Stimulated activated CD8-positive, alpha-beta memory T cell treated with anti-CD3 and anti-CD28 coated beads, Interleukin-15, amount 100 ng/mL, for 24 hours (primary cell): Measurements from ENCODE around the gene MYO15A.

ENCODE experiments used
- DNase-seq: peaks from one replicate; pipeline ENCODE4 v3.0.0-alpha.2; 2020; ENCODE audit warnings: low read depth

Gene MYO15A, protein sequence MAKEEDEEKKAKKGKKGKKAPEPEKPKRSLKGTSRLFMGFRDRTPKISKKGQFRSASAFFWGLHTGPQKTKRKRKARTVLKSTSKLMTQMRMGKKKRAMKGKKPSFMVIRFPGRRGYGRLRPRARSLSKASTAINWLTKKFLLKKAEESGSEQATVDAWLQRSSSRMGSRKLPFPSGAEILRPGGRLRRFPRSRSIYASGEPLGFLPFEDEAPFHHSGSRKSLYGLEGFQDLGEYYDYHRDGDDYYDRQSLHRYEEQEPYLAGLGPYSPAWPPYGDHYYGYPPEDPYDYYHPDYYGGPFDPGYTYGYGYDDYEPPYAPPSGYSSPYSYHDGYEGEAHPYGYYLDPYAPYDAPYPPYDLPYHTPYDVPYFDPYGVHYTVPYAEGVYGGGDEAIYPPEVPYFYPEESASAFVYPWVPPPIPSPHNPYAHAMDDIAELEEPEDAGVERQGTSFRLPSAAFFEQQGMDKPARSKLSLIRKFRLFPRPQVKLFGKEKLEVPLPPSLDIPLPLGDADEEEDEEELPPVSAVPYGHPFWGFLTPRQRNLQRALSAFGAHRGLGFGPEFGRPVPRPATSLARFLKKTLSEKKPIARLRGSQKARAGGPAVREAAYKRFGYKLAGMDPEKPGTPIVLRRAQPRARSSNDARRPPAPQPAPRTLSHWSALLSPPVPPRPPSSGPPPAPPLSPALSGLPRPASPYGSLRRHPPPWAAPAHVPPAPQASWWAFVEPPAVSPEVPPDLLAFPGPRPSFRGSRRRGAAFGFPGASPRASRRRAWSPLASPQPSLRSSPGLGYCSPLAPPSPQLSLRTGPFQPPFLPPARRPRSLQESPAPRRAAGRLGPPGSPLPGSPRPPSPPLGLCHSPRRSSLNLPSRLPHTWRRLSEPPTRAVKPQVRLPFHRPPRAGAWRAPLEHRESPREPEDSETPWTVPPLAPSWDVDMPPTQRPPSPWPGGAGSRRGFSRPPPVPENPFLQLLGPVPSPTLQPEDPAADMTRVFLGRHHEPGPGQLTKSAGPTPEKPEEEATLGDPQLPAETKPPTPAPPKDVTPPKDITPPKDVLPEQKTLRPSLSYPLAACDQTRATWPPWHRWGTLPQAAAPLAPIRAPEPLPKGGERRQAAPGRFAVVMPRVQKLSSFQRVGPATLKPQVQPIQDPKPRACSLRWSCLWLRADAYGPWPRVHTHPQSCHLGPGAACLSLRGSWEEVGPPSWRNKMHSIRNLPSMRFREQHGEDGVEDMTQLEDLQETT (N-terminal part only)

DNA sequence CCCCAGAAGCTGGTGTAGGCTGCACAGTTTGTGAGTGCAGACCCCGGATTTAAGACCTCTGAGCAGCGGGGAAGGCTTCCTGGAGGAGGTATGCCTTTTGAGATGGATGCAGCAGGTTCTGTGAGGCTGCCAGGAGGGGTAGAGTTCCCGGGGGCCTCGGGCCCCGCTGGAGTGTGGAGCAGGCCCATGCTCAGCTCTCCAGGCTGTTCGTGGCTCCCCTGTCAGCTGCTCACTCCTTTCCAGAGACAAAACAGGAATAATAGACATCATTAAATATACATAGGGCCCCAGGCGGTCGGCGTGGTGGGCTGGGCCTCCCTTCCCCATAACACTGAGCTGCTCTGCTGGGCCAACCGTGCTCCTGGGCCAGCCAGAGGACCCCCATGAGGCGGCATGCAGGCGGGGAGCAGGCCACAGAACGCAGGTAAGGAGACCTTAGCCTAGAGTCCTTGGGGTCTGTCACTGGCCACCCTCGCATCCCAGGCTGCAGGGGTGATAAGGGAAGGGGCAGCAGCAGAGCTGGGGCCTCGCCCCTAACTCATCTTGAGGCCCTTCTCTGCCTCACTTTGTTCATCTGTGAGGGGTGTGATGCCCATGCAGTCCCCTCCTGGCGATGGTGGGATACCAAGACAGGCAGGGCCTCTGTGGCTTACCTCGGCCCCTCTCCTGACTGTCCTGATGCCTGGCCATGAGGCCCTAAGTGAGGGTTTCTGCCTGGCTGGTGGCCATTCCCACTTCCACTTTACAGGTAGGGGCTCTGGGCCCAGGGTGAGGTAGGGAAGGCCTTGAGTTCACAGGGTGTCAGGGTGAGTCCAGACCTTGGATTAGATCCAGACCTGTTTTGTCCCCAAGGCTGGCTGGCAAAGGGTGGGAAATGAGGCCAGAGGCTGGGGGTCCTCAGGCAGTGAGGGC is at the start of gene MYO15A:
Gene MYO15A (plus strand): TSS at position 356 of the 912 bp plus-strand sequence. CDS start 10,045 bp downstream, outside the sequence.
- DNase-seq = no peak

DNA sequence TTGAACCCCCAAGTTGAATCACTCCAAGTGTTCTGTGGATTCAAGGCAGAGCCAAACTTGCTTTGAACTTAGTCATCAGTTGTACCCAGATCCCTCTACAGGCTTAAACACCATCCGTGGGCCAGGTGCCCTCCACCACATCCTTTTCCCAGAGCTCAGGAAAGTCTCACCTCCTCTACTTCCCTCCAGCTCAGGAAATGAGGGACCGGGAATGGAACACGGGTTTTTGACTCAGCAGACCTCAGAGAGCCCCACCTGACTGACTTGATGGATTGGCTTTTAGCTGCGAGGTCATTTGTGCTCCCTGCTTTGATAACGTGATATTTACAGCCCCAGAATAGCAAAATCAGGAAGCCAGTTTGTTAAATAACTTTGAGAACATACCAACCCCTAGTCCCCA is 49.3 kb upstream of the MYO15A start:
- DNase-seq = no peak

DNA sequence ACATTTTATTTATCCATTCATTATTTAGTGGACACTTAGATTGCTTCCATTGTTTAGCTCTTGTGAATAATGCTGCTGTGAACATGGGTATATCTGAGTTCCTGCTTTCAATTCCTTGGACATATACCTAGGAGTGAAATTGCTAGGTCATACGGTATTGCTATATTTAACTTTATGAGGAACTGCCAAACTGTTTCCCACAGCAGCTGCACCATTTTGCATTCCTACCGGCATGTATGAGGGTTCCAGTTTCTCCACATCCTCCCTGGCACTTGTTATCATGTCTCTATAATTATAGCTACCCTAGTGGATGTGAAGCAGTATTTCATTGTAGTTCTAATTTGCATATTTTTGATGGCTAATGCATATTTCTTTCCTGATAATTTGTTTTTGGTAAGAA is 44.5 kb upstream of the MYO15A start:
- no peak for DNase-seq

DNA sequence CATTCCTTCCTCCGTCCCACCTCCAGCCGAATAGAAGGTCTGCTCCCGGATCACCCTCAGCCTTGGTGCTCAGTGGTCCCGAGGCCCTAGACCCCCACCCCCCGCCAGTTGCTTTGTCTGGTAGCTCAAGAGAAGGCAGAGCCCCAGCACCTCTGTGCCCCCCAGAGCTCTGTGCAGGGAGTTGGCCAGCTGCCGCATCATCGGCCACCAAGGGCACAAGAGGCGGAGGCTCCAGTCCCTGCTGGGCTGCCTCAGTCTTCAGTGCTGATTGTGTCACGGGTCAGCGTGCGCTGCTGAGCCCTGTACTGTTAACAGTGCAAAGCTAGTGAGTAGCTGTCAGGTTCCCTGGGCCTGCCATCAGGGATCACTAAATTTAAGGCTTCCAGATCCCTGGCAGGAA is 43.0 kb upstream of the MYO15A start:
- DNase-seq = no peak

DNA sequence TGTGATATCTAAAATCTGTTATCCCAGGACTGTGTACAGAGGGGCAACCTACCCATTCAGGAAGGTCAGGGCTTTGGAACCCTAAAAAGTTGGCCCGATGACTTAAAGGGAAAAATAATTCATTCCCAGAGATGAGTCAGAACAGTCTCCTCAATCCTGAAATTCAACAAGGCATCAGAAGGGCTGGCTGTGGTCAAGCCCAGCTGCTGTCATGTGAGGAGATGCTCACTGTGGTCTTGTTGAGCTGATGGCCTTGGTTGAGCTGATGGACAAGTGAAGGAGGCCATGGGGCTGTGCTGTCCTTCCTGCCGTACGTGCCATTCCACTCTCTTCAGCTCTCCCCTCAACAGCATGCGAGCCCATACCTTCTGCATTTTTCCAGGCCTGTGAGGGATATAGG is 41.7 kb upstream of the MYO15A start:
- no peak for DNase-seq

DNA sequence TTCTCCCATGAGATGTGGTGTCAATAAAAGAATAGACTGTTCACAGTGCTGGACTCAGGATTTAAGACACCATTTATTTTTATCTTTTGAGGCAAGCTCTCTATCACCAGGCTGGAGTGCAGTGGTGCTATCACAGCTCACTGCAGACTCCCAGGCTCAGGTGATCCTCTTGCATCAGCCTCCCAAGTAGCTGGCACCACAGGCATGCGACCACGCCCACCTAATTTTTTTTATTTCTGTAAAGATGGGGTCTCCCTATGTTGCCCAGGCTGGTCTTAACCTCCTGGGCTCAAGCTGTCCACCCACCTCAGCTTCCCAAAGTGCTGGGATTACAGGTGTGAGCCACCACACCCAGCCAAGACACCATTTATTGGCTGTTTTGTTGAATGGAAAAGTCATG is 39.5 kb upstream of the MYO15A start:
- DNase-seq = no peak

DNA sequence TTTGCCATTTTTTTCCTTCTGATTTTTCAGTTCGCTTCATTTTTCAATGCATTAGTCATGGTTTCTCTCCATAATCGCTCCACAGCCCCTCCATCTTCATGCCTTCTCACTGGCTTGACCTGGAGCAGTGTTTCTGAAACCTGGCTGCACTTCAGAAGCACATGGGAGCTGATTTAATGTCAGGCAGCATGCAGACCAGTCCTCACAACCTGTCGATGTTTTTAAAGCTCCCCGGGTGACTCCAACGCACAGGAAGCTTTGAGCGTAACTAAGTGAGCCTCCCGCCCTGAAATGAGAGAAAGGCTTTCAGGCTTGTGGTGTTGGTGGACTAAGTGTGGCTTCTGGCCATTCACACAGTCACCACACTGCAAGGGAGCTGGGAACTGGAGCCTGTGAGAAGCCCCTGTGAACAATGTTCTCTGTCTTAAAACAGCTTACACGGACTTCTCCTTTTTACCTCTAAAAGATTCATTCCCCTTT is 37.7 kb upstream of the MYO15A start:
- DNase-seq = no peak

DNA sequence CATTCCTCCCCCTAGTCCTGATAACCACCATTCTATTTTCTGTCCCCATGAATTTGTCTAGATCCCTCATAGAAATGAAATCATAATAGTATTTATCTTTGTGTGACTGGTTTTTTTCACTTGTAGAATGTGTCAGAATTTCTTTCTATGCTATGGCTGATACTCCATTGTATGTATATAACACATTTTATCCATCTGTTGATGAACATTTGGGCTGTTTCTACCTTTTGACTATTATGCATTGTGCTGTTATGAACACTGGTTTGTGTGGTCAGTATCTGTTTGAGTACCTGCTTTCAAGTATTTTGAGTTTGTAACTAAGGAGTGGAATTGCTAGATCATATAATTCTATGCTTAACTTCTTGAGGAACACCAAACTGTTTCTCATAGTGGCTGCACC is 36.8 kb upstream of the MYO15A start:
- no peak for DNase-seq

DNA sequence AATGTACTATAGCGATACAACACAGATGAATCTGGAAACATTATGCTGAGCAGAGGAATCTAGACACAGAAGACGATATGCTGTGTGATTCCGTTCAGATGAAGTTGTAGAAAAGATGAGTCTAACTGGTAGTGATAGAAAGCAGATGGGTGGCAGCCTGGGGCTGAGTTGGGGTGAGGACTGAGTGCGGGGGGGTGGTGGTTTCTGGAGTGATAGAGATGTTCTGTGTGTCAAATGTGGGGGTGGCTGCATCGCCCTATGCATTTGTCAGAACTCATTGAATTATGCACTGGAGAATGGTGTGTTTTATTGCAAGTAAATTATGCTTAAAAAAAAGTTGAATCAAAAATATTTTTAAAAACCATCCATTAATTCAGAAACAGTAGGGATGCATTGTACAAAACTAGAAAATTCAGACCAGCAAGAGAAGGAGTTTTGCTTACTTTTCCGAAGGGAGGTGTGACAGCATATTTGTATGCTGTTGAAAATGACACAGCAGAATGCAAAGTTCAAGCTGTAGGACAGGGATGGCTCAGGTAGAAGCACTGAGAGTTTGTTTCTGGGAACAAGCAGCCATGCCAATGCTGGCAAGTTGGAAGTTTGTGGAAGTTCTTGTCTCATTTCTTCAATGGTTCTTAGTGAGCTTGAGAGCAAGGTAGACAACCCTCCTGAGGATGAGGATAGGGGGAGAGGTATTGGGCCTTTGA is 33.8 kb upstream of the MYO15A start:
- DNase-seq = no peak

DNA sequence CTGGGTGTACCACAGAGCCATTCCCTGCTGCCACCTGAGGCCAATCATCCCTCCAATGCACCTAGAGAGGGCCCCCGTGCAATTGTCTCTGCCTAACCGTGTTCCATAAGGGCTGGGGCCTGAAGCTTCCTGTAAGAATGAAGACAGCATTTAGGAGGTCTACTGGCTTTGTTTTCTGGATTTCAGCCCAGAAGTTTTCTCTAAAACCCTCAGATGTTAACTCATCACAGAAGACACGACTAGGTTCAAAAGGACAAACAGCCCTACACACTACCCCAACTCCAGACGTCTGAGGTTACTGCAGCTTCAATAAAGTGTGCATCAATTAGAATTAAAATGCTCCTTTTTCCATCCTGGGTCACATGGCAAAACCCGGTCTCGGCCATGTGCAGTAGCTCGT is 31.6 kb upstream of the MYO15A start:
- no peak for DNase-seq

DNA sequence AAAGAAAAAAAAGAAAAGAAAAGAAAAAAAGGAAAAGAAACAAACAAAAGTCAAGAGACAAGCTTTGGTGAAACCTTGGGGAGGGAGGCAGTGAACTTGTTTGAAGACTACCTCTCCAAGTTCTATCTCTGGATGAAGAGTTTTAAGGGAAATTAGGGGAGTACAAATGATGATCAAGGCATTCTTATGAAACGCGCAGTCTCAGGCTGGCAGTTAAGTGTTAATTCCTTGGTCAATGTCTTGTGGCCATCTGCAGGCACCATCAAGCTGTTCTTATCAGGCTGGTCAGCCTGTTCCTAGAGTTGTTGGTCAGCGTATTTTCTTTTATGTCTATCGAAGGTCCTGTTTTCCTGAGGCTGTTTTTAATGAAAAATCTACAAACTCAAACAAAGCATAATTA is 29.0 kb upstream of the MYO15A start:
- no peak for DNase-seq

DNA sequence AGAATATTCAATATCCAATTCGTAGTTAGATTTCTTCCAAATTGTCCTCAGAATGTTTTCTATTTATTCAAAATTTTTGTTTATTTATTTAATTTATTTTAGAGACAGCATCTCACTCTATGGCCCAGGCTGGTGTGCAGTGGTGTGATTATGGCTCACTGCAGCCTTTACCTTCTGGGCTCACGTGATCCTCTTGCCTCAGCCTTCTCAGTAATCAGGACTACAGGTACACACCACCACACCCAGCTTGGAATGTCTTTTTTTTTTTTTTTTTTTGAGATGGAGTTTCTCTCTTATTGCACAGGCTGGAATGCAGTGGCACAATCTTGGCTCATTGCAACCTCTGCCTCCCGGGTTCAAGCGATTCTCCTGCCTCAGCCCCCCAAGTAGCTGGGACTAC is 24.3 kb upstream of the MYO15A start:
- no peak for DNase-seq

DNA sequence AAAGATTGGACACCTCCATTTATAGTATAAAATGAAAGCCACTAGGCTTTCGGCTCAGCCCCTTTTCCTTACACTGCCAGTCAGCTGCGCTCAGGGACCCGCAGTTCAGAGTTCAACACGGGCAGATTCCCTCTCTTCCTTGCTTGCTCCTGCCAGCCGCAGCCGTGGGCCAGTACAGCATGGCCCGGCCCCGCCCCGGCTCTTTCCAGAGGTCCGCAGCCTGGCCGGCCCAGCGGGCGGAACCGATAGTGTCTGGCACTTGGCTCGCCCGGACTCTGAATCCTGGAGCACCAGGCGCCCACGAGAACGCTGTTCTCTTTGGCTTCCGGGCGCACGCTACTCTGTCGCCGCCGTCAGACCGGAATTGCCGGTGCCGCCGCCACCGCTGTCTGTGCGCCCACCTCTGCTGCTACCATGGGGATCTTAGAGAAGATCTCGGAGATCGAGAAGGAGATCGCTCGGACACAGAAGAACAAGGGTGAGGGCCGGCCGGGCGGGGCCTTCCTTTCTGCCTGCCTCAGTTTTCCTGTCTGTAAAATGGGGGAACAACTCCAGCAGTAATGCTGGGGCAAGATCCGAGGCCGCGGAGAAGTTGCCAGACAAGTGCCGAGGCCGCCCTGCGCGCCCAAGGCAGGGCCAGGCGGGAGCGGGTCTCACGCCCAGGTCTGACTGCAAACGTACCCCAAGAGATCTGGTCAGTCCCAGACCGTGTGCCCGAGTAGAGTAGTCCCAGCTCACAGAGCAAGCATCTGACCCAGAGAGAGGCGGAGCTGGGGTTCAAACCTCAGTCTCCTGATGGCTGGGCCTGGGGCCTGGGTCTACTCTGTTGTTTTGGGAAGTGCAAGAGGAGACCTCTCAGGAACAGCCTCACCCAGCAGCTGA is 20.7 kb upstream of the MYO15A start, which contains the start of gene DRG2:
Gene DRG2 (plus strand): TSS at position 339 of the 882 bp plus-strand sequence. CDS start 76 bp downstream, at position 415.
- DNase-seq = peak; percentile 79

DNA sequence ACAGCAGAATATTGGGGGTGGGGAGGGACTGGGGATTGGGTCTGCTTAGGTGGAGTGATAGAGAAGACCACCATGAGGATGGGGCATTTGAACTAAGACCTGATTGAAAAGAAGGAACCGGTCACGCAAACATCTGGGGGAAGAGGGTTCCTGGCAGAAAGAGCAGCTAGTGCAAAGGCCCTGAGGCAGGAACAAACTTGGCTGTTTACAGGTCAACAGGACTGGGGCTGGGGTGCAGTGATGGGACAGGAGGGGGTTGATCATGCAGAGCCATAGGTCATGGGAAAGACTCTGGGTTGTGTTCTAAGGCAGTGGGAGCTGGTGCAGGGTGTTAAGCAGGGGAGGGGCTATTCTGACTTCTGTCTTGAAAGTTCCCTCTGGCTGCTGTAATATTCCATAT is 18.9 kb upstream of the MYO15A start:
- DNase-seq = no peak

DNA sequence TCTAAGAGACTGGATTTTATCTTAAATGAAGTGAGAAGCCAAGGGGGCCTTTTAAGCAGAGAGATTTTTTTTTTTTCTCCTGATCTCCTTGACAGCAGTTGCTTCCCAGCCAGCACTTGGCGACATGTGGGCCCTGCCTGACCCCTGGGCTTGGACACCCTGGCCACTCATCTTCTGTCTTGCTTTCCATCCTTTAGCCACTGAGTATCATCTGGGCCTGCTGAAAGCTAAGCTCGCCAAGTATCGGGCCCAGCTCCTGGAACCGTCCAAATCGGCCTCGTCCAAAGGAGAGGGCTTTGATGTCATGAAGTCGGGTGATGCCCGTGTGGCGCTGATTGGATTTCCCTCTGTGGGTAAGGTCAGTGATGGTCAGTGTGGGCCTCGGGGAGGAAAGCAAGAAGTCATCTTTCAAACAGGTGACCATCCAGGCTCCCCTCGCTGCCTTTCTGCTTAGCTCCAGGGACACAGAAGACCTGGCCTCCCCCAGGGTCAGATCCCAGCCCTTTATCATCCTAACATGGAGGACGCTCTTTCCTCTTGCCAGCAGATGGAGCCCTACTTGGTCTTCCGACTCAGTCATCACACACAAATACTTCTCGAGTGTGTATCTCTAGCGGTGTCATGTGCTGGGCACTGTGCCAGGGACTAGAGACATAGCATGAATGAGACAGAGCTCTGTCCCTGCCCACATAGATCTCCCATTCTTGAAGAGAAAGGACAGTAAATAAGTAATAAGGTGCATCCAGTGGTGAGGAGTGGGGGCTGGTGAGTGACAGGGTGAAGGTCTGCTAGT is 14.7 kb upstream of the MYO15A start:
- DNase-seq = no peak

DNA sequence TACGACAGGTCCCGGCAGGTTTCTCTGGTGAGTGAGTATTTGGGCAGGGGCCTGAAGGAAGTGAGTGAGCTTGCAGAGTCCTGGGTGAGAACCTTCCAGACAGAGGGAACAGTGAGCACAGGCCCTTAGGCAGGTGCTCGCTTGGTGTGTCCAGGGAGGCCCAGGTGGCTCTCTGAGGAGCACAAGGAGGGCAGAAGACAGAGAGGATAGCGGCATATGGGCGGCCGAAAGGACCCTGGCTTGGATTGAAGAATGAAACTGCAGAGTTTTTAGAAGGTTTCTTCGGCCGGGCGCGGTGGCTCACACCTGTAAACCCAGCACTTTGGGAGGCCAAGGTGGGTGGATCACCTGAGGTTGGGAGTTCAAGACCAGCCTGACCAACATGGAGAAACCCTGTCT is 14.1 kb upstream of the MYO15A start:
- DNase-seq = no peak

DNA sequence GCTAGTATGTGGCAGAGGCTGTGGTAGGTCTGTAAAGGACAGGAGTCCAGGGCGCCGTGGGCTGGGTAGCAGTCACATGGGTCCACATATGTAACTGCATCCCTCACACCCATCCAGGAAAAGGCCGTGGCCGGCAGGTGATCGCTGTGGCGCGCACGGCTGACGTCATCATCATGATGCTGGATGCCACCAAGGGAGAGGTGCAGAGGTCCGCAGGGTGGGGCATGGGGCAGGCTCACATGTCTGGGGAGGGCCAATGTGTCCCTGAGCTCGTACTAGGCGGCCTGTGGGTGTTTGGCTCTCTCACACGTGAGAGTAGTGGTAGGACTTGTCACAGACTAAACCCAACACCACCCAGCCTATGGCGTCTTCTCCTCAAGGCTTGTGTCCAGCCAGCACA is 9.0 kb upstream of the MYO15A start:
- no peak for DNase-seq

DNA sequence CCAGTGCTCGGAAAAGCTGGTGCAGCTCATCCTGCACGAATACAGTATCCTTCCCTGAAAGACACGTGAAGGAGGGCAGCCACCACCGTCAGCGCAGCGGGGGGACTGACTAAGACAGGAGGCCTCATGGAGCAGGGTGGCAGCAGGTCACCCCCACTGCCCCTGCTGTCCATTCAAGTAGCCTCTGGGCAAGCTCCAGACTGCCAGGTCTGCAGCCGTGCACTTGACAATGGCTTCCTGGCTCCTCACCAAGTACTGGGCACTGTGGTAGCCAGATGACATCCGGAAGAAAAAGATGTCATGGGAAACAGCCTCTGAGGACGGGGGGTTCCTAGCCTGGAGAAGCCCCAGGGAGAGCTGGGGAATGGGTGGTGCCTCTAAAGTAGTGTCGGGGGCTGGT is 7.9 kb upstream of the MYO15A start:
- no peak for DNase-seq

DNA sequence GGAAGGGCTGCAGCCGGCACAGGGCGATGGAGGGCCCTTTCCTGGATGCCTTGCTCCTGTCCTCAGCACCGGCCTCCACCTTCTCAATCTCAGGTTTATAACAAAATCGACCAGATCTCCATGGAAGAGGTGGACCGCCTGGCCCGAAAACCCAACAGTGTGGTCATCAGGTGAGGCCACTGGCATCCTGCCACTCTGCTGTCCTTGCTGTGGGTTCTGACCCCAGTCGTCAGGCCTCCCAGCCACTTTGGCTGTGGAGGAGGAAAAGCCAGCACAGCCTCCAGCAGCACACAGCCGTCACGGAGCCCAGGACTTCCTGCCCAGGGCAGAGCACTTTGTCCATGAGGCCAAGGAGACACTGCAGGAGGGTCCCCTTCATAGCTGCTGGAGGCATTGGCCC is 6.7 kb upstream of the MYO15A start:
- DNase-seq = no peak
